ENCODE data around the gene CACFD1. TPM values are rescaled to one million over a fixed set of nuclear protein-coding genes. Genes with fewer than 3 reads are reported as not detected.

Gene CACFD1
- total RNA-seq, 1 experiment from 2014 or later: 7.5 TPM

DNA sequence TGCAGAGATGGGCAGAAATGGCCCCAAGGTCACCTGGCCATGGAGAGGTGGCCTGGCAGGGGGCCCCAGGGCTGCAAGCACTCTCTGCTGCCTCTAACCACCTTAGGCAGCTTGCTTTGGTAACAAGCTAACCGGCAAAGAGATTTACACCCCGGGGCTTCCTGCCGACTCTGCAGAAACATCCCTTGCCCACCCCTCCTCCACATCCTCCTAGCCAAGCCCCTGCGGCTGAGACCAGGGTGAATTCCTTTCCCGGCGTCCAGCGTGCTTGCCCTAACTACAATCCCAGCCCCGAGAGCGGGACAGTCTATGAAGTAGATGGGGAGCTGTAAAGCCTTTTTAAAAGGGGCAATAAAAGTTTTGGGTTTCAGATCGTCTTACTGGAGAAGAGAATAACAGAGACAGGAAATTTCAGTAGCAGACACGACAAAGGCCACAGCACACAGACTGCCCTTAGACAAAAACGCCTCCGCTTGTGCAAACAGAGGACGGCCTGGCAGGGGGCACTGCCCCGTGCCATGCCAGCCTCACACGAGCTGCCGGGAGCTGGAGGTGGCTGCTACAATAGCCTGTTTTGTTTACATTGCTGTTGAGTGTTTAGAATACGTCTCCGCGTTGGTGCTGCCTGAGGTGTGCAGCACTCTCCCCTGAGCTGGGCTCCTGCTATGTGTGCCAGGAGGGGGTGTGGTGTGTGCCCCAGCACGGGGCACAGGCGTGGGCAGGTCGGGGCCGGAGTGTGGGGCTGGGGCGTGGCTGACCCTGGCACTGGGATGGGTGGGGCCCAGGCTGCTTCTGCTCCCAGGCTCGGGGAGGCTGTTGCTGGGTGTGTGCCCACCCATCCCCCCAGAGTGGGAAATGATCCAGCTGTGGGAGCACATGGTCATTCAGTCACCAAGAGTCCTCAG is 49.7 kb downstream of the CACFD1 start:
- Histone ChIP-seq H3K27ac (ENCODE audit: low read length) (no peak overlapping the region), H2AFZ (ENCODE audit: low read length) (peak overlapping the region; percentile 52), H3F3A (ENCODE audit: low read length, unreplicated experiment) (no peaks in the 10 kb centered on the region), H3K9me2 (replicated peaks; ENCODE audit: low read length) (no peaks in the 10 kb centered on the region), H3K4me3 (ENCODE audit: low read length) (peak overlapping the region; percentile 51), H4K20me1 (ENCODE audit: low read length) (no peaks in the 10 kb centered on the region), H3K4me1 (ENCODE audit: insufficient read depth, low read length) (peaks cover 22% of the 10 kb centered on the region), H3K9me3 (ENCODE audit: low read length) (no peaks in the 10 kb centered on the region), H3K27me3 (ENCODE audit: low read length) (no peaks in the 10 kb centered on the region), H3K4me2 (ENCODE audit: low read length) (peak overlapping the region; percentile 82), H3K79me2 (ENCODE audit: low read length) (no peaks in the 10 kb centered on the region), H3K9ac (ENCODE audit: low read length) (no peak overlapping the region), H3K36me3 (ENCODE audit: low read depth, low read length) (no peaks in the 10 kb centered on the region)
- ATAC-seq (peak; percentile 56), DNase-seq (peak; percentile 35)
- TF ChIP-seq, protein P1, sequence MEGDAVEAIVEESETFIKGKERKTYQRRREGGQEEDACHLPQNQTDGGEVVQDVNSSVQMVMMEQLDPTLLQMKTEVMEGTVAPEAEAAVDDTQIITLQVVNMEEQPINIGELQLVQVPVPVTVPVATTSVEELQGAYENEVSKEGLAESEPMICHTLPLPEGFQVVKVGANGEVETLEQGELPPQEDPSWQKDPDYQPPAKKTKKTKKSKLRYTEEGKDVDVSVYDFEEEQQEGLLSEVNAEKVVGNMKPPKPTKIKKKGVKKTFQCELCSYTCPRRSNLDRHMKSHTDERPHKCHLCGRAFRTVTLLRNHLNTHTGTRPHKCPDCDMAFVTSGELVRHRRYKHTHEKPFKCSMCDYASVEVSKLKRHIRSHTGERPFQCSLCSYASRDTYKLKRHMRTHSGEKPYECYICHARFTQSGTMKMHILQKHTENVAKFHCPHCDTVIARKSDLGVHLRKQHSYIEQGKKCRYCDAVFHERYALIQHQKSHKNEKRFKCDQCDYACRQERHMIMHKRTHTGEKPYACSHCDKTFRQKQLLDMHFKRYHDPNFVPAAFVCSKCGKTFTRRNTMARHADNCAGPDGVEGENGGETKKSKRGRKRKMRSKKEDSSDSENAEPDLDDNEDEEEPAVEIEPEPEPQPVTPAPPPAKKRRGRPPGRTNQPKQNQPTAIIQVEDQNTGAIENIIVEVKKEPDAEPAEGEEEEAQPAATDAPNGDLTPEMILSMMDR (conservative IDR thresholded peaks at IDR 0.05; ENCODE audit: low read depth, low read length): no peak
- TF ChIP-seq EZH2phosphoT487 (IDR thresholded peaks at IDR 0.05; ENCODE audit: borderline replicate concordance, low read length): peak; percentile 87
- TF ChIP-seq EZH2 (IDR thresholded peaks at IDR 0.05; ENCODE audit: low read length, unreplicated experiment): no peak
- intact Hi-C loops (cut with micrococcal nuclease): no loop called here
- POLR2A ChIA-PET (ENCODE audit: unreplicated experiment): interaction anchor here (0.5 kb wide), 1 partner anchor 264 kb away, joined by 3 read pairs; no protein-coding TSS in a partner anchor
- CTCF ChIA-PET: no interaction called here
- BruUV-seq (replicated peaks): no TSS peak

DNA sequence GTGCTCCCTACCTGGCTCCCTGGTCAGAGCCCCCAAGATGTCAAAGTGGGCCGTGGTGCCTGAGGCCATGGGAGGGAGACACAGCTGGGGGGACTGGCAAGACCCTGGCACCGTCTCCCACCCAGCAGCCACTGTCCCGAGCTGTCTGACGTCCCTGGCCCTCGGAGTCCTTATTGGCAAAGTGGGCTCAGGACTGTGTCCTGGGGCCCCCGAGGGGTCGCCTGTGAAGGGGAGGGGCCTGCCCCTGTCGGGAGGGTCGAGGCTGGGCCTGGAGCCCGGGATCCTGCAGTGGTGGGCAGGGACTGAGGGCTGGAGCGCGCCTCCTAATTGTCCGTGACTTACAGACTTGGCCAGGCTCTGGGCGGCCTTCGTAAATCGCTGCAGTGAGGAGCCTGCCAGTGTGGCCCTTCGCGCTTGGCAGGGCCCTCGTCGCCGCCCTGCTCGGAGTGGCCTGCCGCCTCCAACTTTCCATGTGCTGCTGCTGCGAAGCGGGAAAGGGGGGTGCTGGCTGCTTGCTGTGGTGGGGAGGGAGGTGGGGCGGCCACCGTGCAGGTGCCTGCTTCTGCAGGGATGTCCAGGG is 51.2 kb downstream of the CACFD1 start:
- ATAC-seq: no peak
- H3K4me2 ChIP-seq (ENCODE audit: low read length): no peak overlapping the region
- H3K9ac ChIP-seq (ENCODE audit: low read length): no peak overlapping the region
- H3K4me3 ChIP-seq (ENCODE audit: low read length): no peak overlapping the region
- no peaks in the 10 kb centered on the region for H3K27me3 ChIP-seq (ENCODE audit: low read length)
- peaks cover 22% of the 10 kb centered on the region for H3K4me1 ChIP-seq (ENCODE audit: insufficient read depth, low read length)
- no peaks in the 10 kb centered on the region for H4K20me1 ChIP-seq (ENCODE audit: low read length)
- H3K36me3 ChIP-seq (ENCODE audit: low read depth, low read length): no peaks in the 10 kb centered on the region
- H3K9me2 ChIP-seq (replicated peaks; ENCODE audit: low read length): no peaks in the 10 kb centered on the region
- H3K9me3 ChIP-seq (ENCODE audit: low read length): no peaks in the 10 kb centered on the region
- no peak for DNase-seq
- TF ChIP-seq, protein P1 (conservative IDR thresholded peaks at IDR 0.05; ENCODE audit: low read depth, low read length): no peak
- no peak overlapping the region for H2AFZ ChIP-seq (ENCODE audit: low read length)
- no peaks in the 10 kb centered on the region for H3K79me2 ChIP-seq (ENCODE audit: low read length)
- intact Hi-C loops (cut with micrococcal nuclease): no loop called here
- H3F3A ChIP-seq (ENCODE audit: low read length, unreplicated experiment): no peaks in the 10 kb centered on the region
- no TSS peak for BruUV-seq (replicated peaks)
- POLR2A ChIA-PET (ENCODE audit: unreplicated experiment): no interaction called here
- H3K27ac ChIP-seq (ENCODE audit: low read length): no peak overlapping the region
- CTCF ChIA-PET: no interaction called here

DNA sequence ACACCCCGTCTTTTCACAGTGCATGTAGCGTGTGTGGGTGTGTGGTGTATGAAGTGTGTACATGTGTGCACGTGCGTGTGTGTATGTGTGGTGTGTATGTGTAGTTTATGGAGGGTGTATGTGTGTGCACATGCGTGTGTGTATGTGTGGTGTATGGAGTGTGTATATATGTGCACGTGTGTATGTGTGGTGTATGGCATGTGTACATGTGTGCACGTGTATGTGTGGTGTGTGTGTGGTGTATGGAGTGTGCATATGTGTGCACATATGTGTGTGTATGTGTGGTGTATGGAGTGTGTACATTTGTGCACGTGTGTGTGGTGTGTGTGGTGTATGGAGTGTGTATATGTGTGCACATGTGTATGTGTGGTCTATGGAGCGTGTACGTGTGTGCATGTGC is 51.8 kb downstream of the CACFD1 start:
- Histone ChIP-seq H3K36me3 (ENCODE audit: low read depth, low read length) (no peaks in the 10 kb centered on the region), H3K9me3 (ENCODE audit: low read length) (no peaks in the 10 kb centered on the region), H3K9me2 (replicated peaks; ENCODE audit: low read length) (no peaks in the 10 kb centered on the region), H3K4me3 (ENCODE audit: low read length) (no peak overlapping the region), H3K27ac (ENCODE audit: low read length) (no peak overlapping the region), H3K4me1 (ENCODE audit: insufficient read depth, low read length) (peaks cover 22% of the 10 kb centered on the region), H4K20me1 (ENCODE audit: low read length) (no peaks in the 10 kb centered on the region), H3K27me3 (ENCODE audit: low read length) (no peaks in the 10 kb centered on the region), H2AFZ (ENCODE audit: low read length) (no peak overlapping the region), H3F3A (ENCODE audit: low read length, unreplicated experiment) (no peaks in the 10 kb centered on the region), H3K4me2 (ENCODE audit: low read length) (no peak overlapping the region), H3K9ac (ENCODE audit: low read length) (no peak overlapping the region), H3K79me2 (ENCODE audit: low read length) (no peaks in the 10 kb centered on the region)
- ChIA-PET POLR2A (ENCODE audit: unreplicated experiment) (no interaction called here), CTCF (no interaction called here)
- BruUV-seq (replicated peaks): no TSS peak
- no peak for DNase-seq
- no peak for ATAC-seq
- TF ChIP-seq, protein P1 (conservative IDR thresholded peaks at IDR 0.05; ENCODE audit: low read depth, low read length): no peak
- TF ChIP-seq EZH2 (IDR thresholded peaks at IDR 0.05; ENCODE audit: low read length, unreplicated experiment): no peak
- no peak for TF ChIP-seq EZH2phosphoT487 (IDR thresholded peaks at IDR 0.05; ENCODE audit: borderline replicate concordance, low read length)
- intact Hi-C loops (cut with micrococcal nuclease): no loop called here
